Osteoblast (primary cell): ENCODE results near the gene TNFRSF1B. TPM values are rescaled to one million over a fixed set of nuclear protein-coding genes. Genes with fewer than 3 reads are reported as not detected.
A peak's percentile ranks its signal among the peaks of the same experiment; 100 is the strongest.

Source experiments
- DNase-seq: peaks from one replicate; pipeline ENCODE4 v3.0.0; 2011; ENCODE audit warnings: low spot score, mixed read lengths; ENCODE audit not compliant: insufficient read length; ENCODE audit errors: missing footprints
- H2AFZ ChIP-seq: 2 replicates; pipeline ENCODE4 v1.6.0; 2011; ENCODE audit warnings: mild to moderate bottlenecking, low read length
- H3K27ac ChIP-seq: 2 replicates; pipeline ENCODE4 v1.5.1; 2011; ENCODE audit warnings: mild to moderate bottlenecking, low read depth, low read length, moderate library complexity
- H3K27me3 ChIP-seq: 2 replicates; pipeline ENCODE4 v1.6.0; 2012; ENCODE audit warnings: mild to moderate bottlenecking, control low read depth, inconsistent platforms, low read length, moderate library complexity; ENCODE audit not compliant: insufficient read depth
- H3K36me3 ChIP-seq: 2 replicates; pipeline ENCODE4 v1.5.1; 2011; ENCODE audit warnings: mild to moderate bottlenecking, low read length, control low read depth, moderate library complexity; ENCODE audit not compliant: insufficient read depth
- H3K4me1 ChIP-seq: 2 replicates; pipeline ENCODE4 v1.5.1; 2011; ENCODE audit warnings: mild to moderate bottlenecking, low read length, control low read depth, moderate library complexity; ENCODE audit not compliant: insufficient read depth
- H3K4me2 ChIP-seq: 2 replicates; pipeline ENCODE4 v1.6.0; 2011; ENCODE audit warnings: mild to moderate bottlenecking, low read length; ENCODE audit not compliant: insufficient read depth
- H3K4me3 ChIP-seq: fragments of 200-600 bp; sonication (generic); 3 replicates; pipeline ENCODE4 v1.5.1; 2012; ENCODE audit warnings: mild to moderate bottlenecking, low read length, inconsistent platforms; ENCODE audit not compliant: insufficient read depth
- H3K79me2 ChIP-seq: 2 replicates; pipeline ENCODE4 v1.6.0; 2012; ENCODE audit warnings: mild to moderate bottlenecking, low read length, control low read depth, inconsistent platforms; ENCODE audit not compliant: insufficient read depth
- H3K9me3 ChIP-seq: 2 replicates; pipeline ENCODE4 v1.5.1; 2011; ENCODE audit warnings: low read depth, low read length, control low read depth
- H4K20me1 ChIP-seq: 2 replicates; pipeline ENCODE4 v1.6.0; 2012; ENCODE audit warnings: mild to moderate bottlenecking, low read length, control low read depth; ENCODE audit not compliant: insufficient read depth
- total RNA-seq: library from RNA; depleted of rRNA; stranded (reverse); fragments of >200 nt; gene quantifications from 2 replicates; pipeline ENCODE4 v1.2.3, GENCODE V29; 2012
- TF ChIP-seq, protein P1 (sequence below): IDR thresholded peaks from 2 replicates; pipeline ENCODE4 v1.5.1; 2011; ENCODE audit warnings: mild to moderate bottlenecking, low read depth, low read length, moderate library complexity; ENCODE audit errors: extremely low read depth

Gene TNFRSF1B
- total RNA-seq, 1 donor, result 12.7 TPM

DNA sequence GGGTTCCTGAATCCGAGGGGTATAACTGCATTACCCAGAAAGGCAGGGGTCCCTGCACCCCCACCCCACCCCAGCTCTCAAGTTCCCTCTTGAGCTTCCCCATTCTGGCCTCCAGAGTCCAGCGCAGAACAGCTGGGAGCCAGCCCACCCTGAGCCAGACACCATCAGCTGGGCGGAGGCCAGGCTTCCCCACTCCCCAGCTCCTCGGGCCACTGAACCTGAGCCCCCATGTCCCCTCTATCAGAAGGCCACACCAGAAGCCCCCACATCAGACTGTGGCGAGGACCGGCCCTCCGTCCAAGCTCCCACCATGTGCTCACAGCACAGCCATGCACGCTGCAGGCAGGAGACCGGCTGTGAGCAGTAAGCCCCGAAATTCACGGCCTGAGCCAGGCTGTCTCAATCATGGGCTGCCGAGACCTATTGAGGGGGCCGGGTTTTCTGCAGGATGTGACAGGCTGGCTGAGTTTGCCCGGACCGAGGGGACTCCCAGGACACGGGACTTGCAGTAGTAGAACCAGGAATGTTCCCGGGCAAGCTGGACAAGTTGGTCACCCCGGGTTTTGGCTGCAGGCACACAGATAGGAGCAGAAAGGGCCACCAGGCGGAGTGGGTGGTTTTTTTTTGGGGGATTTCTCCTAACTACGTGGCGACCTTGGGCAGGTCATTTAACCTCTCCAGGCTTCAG lies 25.5 kb upstream of the TNFRSF1B start:
- no peaks in the 10 kb centered on the region for H3K79me2 ChIP-seq
- H3K9me3 ChIP-seq, result no peaks in the 10 kb centered on the region
- no peak overlapping the region for H3K27ac ChIP-seq
- no peak overlapping the region for H2AFZ ChIP-seq
- peak; percentile 34 for DNase-seq
- no peak overlapping the region for H3K4me2 ChIP-seq
- H3K4me3 ChIP-seq, result no peak overlapping the region
- TF ChIP-seq, protein P1, sequence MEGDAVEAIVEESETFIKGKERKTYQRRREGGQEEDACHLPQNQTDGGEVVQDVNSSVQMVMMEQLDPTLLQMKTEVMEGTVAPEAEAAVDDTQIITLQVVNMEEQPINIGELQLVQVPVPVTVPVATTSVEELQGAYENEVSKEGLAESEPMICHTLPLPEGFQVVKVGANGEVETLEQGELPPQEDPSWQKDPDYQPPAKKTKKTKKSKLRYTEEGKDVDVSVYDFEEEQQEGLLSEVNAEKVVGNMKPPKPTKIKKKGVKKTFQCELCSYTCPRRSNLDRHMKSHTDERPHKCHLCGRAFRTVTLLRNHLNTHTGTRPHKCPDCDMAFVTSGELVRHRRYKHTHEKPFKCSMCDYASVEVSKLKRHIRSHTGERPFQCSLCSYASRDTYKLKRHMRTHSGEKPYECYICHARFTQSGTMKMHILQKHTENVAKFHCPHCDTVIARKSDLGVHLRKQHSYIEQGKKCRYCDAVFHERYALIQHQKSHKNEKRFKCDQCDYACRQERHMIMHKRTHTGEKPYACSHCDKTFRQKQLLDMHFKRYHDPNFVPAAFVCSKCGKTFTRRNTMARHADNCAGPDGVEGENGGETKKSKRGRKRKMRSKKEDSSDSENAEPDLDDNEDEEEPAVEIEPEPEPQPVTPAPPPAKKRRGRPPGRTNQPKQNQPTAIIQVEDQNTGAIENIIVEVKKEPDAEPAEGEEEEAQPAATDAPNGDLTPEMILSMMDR, result no peak
- no peaks in the 10 kb centered on the region for H4K20me1 ChIP-seq
- H3K27me3 ChIP-seq, result no peaks in the 10 kb centered on the region
- H3K36me3 ChIP-seq, result no peaks in the 10 kb centered on the region
- peaks cover 20% of the 10 kb centered on the region for H3K4me1 ChIP-seq

DNA sequence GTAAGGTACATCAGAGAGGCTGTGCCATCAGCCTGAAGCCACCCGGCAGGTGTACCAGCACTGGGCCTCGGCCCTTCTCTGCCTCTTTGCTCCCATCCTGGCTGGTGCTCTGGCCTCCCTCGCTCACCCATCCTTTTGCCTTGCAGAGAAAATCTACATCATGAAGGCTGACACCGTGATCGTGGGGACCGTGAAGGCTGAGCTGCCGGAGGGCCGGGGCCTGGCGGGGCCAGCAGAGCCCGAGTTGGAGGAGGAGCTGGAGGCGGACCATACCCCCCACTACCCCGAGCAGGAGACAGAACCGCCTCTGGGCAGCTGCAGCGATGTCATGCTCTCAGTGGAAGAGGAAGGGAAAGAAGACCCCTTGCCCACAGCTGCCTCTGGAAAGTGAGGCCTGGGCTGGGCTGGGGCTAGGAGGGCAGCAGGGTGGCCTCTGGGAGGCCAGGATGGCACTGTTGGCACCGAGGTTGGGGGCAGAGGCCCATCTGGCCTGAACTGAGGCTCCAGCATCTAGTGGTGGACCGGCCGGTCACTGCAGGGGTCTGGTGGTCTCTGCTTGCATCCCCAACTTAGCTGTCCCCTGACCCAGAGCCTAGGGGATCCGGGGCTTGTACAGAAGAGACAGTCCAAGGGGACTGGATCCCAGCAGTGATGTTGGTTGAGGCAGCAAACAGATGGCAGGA lies 24.5 kb upstream of the TNFRSF1B start:
- no peaks in the 10 kb centered on the region for H3K36me3 ChIP-seq
- no peak overlapping the region for H2AFZ ChIP-seq
- H3K4me1 ChIP-seq, result peaks cover 28% of the 10 kb centered on the region
- DNase-seq, result peak; percentile 52
- H3K4me3 ChIP-seq, result no peak overlapping the region
- no peak overlapping the region for H3K4me2 ChIP-seq
- TF ChIP-seq, protein P1, result no peak
- H3K27me3 ChIP-seq, result no peaks in the 10 kb centered on the region
- H3K9me3 ChIP-seq, result no peaks in the 10 kb centered on the region
- no peak overlapping the region for H3K27ac ChIP-seq
- H3K79me2 ChIP-seq, result no peaks in the 10 kb centered on the region
- no peaks in the 10 kb centered on the region for H4K20me1 ChIP-seq

DNA sequence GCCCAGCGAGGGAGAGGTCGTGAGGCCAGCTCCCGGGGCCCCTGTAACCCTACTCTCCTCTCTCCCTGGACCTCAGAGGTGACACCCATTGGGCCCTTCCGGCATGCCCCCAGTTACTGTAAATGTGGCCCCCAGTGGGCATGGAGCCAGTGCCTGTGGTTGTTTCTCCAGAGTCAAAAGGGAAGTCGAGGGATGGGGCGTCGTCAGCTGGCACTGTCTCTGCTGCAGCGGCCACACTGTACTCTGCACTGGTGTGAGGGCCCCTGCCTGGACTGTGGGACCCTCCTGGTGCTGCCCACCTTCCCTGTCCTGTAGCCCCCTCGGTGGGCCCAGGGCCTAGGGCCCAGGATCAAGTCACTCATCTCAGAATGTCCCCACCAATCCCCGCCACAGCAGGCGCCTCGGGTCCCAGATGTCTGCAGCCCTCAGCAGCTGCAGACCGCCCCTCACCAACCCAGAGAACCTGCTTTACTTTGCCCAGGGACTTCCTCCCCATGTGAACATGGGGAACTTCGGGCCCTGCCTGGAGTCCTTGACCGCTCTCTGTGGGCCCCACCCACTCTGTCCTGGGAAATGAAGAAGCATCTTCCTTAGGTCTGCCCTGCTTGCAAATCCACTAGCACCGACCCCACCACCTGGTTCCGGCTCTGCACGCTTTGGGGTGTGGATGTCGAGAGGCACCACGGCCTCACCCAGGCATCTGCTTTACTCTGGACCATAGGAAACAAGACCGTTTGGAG lies 23.7 kb upstream of the TNFRSF1B start:
- Histone ChIP-seq H3K27ac (peak overlapping the region; percentile 97), H3K4me3 (peak overlapping the region; percentile 40), H3K4me1 (peaks cover 28% of the 10 kb centered on the region), H2AFZ (peak overlapping the region; percentile 88), H4K20me1 (no peaks in the 10 kb centered on the region), H3K79me2 (no peaks in the 10 kb centered on the region), H3K4me2 (peak overlapping the region; percentile 48), H3K9me3 (no peaks in the 10 kb centered on the region), H3K27me3 (no peaks in the 10 kb centered on the region), H3K36me3 (no peaks in the 10 kb centered on the region)
- peak; percentile 34 for DNase-seq
- TF ChIP-seq, protein P1, result no peak
